Measurements from ENCODE around the gene MTMR12.

Gene MTMR12

GRCh38 chr5:32332966-32333365, 20.2 kb upstream of the MTMR12 start:
- no peak overlapping the region for H3K4me3 ChIP-seq (ENCODE audit: control insufficient read depth, low read depth, low read length)
- no peak for TF ChIP-seq CTCF (conservative IDR thresholded peaks at IDR 0.05; ENCODE audit: control insufficient read depth, insufficient read depth, low read depth, low read length)
- DNase-seq (ENCODE audit: low read depth), result no peak

- H3K4me3 ChIP-seq (ENCODE audit: control insufficient read depth, low read depth, low read length), result no peak overlapping the region
- no peak for TF ChIP-seq CTCF (conservative IDR thresholded peaks at IDR 0.05; ENCODE audit: control insufficient read depth, insufficient read depth, low read depth, low read length)
- DNase-seq (ENCODE audit: low read depth), result no peak
Observed at GRCh38 chr5:32332361-32332760, 19.6 kb upstream of the MTMR12 start.

- no peak for TF ChIP-seq CTCF (conservative IDR thresholded peaks at IDR 0.05; ENCODE audit: control insufficient read depth, insufficient read depth, low read depth, low read length)
- H3K4me3 ChIP-seq (ENCODE audit: control insufficient read depth, low read depth, low read length), result no peak overlapping the region
- DNase-seq (ENCODE audit: low read depth), result no peak
Observed at GRCh38 chr5:32331935-32332274, 19.2 kb upstream of the MTMR12 start.

GRCh38 chr5:32331217-32331934, 18.6 kb upstream of the MTMR12 start:
- DNase-seq (ENCODE audit: low read depth), result no peak
- TF ChIP-seq CTCF (conservative IDR thresholded peaks at IDR 0.05; ENCODE audit: control insufficient read depth, insufficient read depth, low read depth, low read length), result no peak
- H3K4me3 ChIP-seq (ENCODE audit: control insufficient read depth, low read depth, low read length), result no peak overlapping the region

GRCh38 chr5:32330126-32330971, 17.6 kb upstream of the MTMR12 start:
- DNase-seq (ENCODE audit: low read depth), result no peak
- TF ChIP-seq CTCF (conservative IDR thresholded peaks at IDR 0.05; ENCODE audit: control insufficient read depth, insufficient read depth, low read depth, low read length), result no peak
- no peak overlapping the region for H3K4me3 ChIP-seq (ENCODE audit: control insufficient read depth, low read depth, low read length)

- peak; percentile 65 for DNase-seq (ENCODE audit: low read depth)
- TF ChIP-seq CTCF (conservative IDR thresholded peaks at IDR 0.05; ENCODE audit: control insufficient read depth, insufficient read depth, low read depth, low read length), result peak; percentile 85
- no peak overlapping the region for H3K4me3 ChIP-seq (ENCODE audit: control insufficient read depth, low read depth, low read length)
Observed at GRCh38 chr5:32329395-32329834, 16.7 kb upstream of the MTMR12 start.

Data from fibroblast of mammary gland (primary cell).